ENCODE measurements around the gene DIP2C.

DIP2C gene

GRCh38 chr10:506451-507354 is 182.8 kb downstream of the DIP2C start:
- Histone ChIP-seq H3K27me3 (ENCODE audit: insufficient read depth, low read depth, severe bottlenecking) (no peaks in the 10 kb centered on the region), H3K36me3 (no peaks in the 10 kb centered on the region), H3K4me3 (ENCODE audit: low read depth, low read length) (no peak overlapping the region), H3K27ac (no peak overlapping the region), H3K9me3 (ENCODE audit: severe bottlenecking) (no peaks in the 10 kb centered on the region)
- TF ChIP-seq CTCF (IDR thresholded peaks at IDR 0.05; ENCODE audit: low read depth, low read length), result no peak
- no peak for DNase-seq

GRCh38 chr10:505419-505818 is 184.0 kb downstream of the DIP2C start:
- no peaks in the 10 kb centered on the region for H3K36me3 ChIP-seq
- no peaks in the 10 kb centered on the region for H3K27me3 ChIP-seq (ENCODE audit: insufficient read depth, low read depth, severe bottlenecking)
- no peaks in the 10 kb centered on the region for H3K9me3 ChIP-seq (ENCODE audit: severe bottlenecking)
- no peak for DNase-seq
- TF ChIP-seq CTCF (IDR thresholded peaks at IDR 0.05; ENCODE audit: low read depth, low read length), result no peak
- no peak overlapping the region for H3K4me3 ChIP-seq (ENCODE audit: low read depth, low read length)
- H3K27ac ChIP-seq, result no peak overlapping the region

GRCh38 chr10:504806-505205 is 184.7 kb downstream of the DIP2C start:
- Histone ChIP-seq H3K27ac (no peak overlapping the region), H3K27me3 (ENCODE audit: insufficient read depth, low read depth, severe bottlenecking) (no peaks in the 10 kb centered on the region), H3K36me3 (no peaks in the 10 kb centered on the region), H3K9me3 (ENCODE audit: severe bottlenecking) (no peaks in the 10 kb centered on the region), H3K4me3 (ENCODE audit: low read depth, low read length) (no peak overlapping the region)
- DNase-seq, result no peak
- no peak for TF ChIP-seq CTCF (IDR thresholded peaks at IDR 0.05; ENCODE audit: low read depth, low read length)

GRCh38 chr10:504121-504611 is 185.3 kb downstream of the DIP2C start:
- no peak for TF ChIP-seq CTCF (IDR thresholded peaks at IDR 0.05; ENCODE audit: low read depth, low read length)

GRCh38 chr10:501596-501995 is 187.9 kb downstream of the DIP2C start:
- no peaks in the 10 kb centered on the region for H3K36me3 ChIP-seq
- no peaks in the 10 kb centered on the region for H3K9me3 ChIP-seq (ENCODE audit: severe bottlenecking)
- H3K4me3 ChIP-seq (ENCODE audit: low read depth, low read length), result no peak overlapping the region
- H3K27ac ChIP-seq, result no peak overlapping the region
- no peak for DNase-seq
- no peaks in the 10 kb centered on the region for H3K27me3 ChIP-seq (ENCODE audit: insufficient read depth, low read depth, severe bottlenecking)
- TF ChIP-seq CTCF (IDR thresholded peaks at IDR 0.05; ENCODE audit: low read depth, low read length), result no peak

More at GRCh38 chr10:504121-504611, 185.3 kb downstream of the DIP2C start:
- Histone ChIP-seq H3K36me3 (no peaks in the 10 kb centered on the region), H3K27ac (no peak overlapping the region), H3K4me3 (ENCODE audit: low read depth, low read length) (no peak overlapping the region), H3K27me3 (ENCODE audit: insufficient read depth, low read depth, severe bottlenecking) (no peaks in the 10 kb centered on the region), H3K9me3 (ENCODE audit: severe bottlenecking) (no peaks in the 10 kb centered on the region)
- DNase-seq, result no peak

Data from WERI-Rb-1 (cell line).